Activated CD4-positive, alpha-beta T cell treated with anti-CD3 and anti-CD28 coated beads for 48 hours (primary cell): ENCODE data around the gene KRTAP10-3.

Source experiments
- DNase-seq: peaks from one replicate; pipeline ENCODE4 v3.0.0-alpha.2; 2020

Gene KRTAP10-3

GRCh38 chr21:44514746-44515358 lies 43.7 kb downstream of the KRTAP10-3 start:
- DNase-seq, result no peak

GRCh38 chr21:44514218-44514520 lies 44.4 kb downstream of the KRTAP10-3 start:
- no peak for DNase-seq

- no peak for DNase-seq
These were observed 45.0 kb downstream of the KRTAP10-3 start for GRCh38 chr21:44513389-44514217.

- DNase-seq, result no peak
These were observed 45.9 kb downstream of the KRTAP10-3 start for GRCh38 chr21:44512496-44513388.

GRCh38 chr21:44511938-44512275 lies 46.7 kb downstream of the KRTAP10-3 start:
- no peak for DNase-seq

- no peak for DNase-seq
These were observed 47.2 kb downstream of the KRTAP10-3 start for GRCh38 chr21:44511219-44511937.

- peak; percentile 83 for DNase-seq
These were observed 47.9 kb downstream of the KRTAP10-3 start for GRCh38 chr21:44510508-44511218.

- no peak for DNase-seq
These were observed 48.5 kb downstream of the KRTAP10-3 start for GRCh38 chr21:44510109-44510507.

GRCh38 chr21:44509539-44509938 lies 49.1 kb downstream of the KRTAP10-3 start:
- no peak for DNase-seq

- DNase-seq, result no peak
These were observed 49.7 kb downstream of the KRTAP10-3 start for GRCh38 chr21:44508711-44509445.

- no peak for DNase-seq
These were observed 50.2 kb downstream of the KRTAP10-3 start for GRCh38 chr21:44508426-44508710.
